ENCODE data around the gene G6PC3. TPM values are rescaled to one million over a fixed set of nuclear protein-coding genes. Genes with fewer than 3 reads are reported as not detected.
"Not testable (repeated sequence)": the region's sequence is repeated elsewhere in the genome, so short reads cannot be mapped to it uniquely, and the experiment has no call there.

G6PC3 gene
- total RNA-seq, 4 donors from 2014 or later, result 24.9 to 68.7 (median 36.2) TPM

DNA sequence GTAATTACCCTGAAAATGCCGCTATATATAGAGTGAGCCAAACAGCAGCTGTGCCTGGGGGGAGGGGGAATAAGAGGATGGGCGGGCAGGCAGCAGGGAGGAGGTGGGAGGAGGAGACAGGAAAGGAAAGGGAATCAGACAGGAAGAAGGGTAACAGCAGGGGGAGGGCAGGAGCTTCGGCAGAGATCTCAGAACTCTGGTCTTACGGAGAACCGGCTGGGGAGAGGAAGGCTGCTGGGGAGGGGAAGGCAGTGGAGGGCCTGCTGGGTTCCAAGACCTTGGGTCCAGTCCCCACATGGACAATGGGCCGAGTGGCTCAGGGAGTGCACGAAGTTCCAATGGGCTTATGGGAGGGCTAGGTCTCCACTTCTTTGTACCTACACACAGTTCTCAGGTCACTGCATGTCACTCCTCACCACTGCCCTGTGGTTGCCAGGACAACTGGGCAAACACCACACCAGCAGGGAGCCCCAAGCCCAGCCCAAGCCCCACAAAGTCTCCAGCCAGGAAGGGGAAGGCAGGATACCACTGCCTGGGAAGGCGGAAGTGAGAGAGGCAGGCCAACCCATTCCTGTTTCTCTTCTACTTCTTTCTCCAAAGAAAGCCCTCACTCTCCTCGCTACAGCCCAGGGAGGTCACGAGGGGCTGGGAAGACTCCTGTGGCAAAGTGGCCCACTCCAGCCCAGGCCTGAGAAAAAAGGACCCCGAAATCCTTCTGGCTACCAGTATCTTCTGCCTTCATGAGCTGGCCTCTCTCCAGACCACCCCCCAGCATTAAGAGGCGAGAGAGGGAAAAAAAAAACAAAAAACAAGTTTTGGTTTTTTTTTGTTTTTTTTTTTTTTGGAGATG lies 25.3 kb downstream of the G6PC3 start:
- Histone ChIP-seq H3K27ac (peak overlapping the region; percentile 61 to 85 (median 81)), H3K4me3 (peak overlapping the region in 3 of 4 donors; percentile 7 to 45 (median 17)), H3K9me3 (no peaks in the 10 kb centered on the region), H3K27me3 (no peaks in the 10 kb centered on the region), H3K36me3 (peaks cover 4 to 31% (median 16%) of the 10 kb centered on the region in 3 donors), H3K4me1 (peaks cover 0 to 56% (median 23%) of the 10 kb centered on the region in 4 donors)
- peak in 1 of 2 donors; percentile 51 for DNase-seq (ENCODE audit: low spot score in 2 of 2)
- no peak for TF ChIP-seq EP300 (IDR thresholded peaks at IDR 0.05)
- TF ChIP-seq, protein P1, sequence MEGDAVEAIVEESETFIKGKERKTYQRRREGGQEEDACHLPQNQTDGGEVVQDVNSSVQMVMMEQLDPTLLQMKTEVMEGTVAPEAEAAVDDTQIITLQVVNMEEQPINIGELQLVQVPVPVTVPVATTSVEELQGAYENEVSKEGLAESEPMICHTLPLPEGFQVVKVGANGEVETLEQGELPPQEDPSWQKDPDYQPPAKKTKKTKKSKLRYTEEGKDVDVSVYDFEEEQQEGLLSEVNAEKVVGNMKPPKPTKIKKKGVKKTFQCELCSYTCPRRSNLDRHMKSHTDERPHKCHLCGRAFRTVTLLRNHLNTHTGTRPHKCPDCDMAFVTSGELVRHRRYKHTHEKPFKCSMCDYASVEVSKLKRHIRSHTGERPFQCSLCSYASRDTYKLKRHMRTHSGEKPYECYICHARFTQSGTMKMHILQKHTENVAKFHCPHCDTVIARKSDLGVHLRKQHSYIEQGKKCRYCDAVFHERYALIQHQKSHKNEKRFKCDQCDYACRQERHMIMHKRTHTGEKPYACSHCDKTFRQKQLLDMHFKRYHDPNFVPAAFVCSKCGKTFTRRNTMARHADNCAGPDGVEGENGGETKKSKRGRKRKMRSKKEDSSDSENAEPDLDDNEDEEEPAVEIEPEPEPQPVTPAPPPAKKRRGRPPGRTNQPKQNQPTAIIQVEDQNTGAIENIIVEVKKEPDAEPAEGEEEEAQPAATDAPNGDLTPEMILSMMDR (IDR thresholded peaks at IDR 0.05), result peak in 1 of 5 experiments; percentile 26
- peak in 1 of 2 donors; percentile 19 for TF ChIP-seq POLR2A (IDR thresholded peaks at IDR 0.05)
- 7 to 16% methylated on average over 12 of the region's 12 CpGs for WGBS, 2 donors

DNA sequence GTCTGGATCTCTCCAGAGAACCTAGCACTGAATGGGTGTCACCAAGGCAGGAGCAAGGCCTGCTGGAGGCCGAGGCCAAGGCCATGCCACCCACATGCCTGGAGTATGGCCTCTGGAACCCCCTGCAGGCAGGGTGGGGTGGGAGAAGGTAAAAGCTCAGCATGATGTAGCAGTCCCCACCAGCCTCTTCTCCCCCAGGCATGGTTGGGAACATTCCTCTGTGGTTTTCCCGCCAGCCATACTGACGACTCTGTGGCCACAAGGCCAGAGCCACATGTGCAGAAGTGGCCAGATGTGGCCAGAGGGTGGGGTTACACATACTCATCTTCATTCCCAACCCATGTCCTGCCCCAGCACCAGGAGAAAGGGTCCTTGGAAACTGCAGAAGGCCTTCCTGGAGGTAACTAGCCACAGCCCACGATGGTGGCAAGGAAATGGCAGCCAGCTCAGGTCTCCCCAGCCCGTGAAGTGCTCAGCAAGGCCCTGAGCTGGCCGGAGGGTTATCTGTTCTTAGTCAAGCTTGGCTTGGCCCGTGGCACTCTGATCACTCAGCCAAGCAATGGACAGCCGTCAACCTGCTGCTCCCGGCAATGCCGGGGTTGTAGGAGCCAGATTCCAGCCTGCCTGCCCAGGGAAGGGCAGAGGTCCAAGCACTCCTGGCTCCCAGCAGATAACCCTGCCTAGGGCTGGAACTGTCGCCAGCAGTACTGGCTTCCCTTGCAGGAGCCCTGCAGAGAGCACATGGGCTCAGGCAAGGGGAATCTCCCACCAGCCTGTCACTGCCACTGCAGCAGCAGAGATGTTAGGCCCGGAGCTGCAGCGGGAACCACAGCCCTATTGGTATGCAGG lies 26.8 kb downstream of the G6PC3 start:
- H3K27ac ChIP-seq, result peak overlapping the region in 3 of 4 donors; percentile 61 to 85 (median 85)

DNA sequence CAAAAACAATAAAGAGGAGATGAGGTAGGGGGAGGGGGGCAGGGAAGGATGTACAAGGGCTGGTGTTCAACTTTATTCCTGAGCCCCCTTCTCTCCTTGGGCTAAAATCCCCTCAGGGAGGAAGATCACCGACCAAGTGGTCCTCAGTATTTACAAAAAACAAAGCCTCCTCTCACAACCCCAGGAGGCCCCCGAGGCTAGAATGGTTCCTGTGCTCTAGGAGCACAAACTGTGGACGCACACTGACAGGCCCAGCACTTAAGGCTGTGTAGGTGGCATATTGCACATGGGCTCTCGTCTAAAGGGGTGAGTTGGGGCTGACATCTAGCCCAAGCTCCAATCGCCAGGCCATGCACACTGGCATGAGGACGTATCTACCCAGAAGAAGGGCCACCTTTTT lies 31.3 kb downstream of the G6PC3 start:
- H3K27me3 ChIP-seq; H3K9me3 ChIP-seq; H3K36me3 ChIP-seq; H3K4me3 ChIP-seq; H3K27ac ChIP-seq; DNase-seq (ENCODE audit: low spot score in 2 of 2): not testable (repeated sequence)
- H3K4me1 ChIP-seq, result peaks cover 0 to 84% (median 21%) of the 10 kb centered on the region in 4 donors
- 52 to 77% methylated on average over 5 to 6 of the region's 6 CpGs for WGBS, 2 donors

More for the DNA sequence above, 26.8 kb downstream of the G6PC3 start:
- H3K36me3 ChIP-seq, result peaks cover 0 to 16% (median 3%) of the 10 kb centered on the region in 3 donors
- no peak overlapping the region for H3K4me3 ChIP-seq
- WGBS, 2 donors, result 65 to 86% methylated on average over 7 to 12 of the region's 13 CpGs
- no peaks in the 10 kb centered on the region for H3K27me3 ChIP-seq
- H3K9me3 ChIP-seq, result no peaks in the 10 kb centered on the region
- TF ChIP-seq, protein P1 (IDR thresholded peaks at IDR 0.05), result no peak
- no peak for TF ChIP-seq POLR2A (IDR thresholded peaks at IDR 0.05)
- no peak for TF ChIP-seq EP300 (IDR thresholded peaks at IDR 0.05)
- peaks cover 0 to 66% (median 23%) of the 10 kb centered on the region in 4 donors for H3K4me1 ChIP-seq
- DNase-seq (ENCODE audit: low spot score in 2 of 2), result no peak

DNA sequence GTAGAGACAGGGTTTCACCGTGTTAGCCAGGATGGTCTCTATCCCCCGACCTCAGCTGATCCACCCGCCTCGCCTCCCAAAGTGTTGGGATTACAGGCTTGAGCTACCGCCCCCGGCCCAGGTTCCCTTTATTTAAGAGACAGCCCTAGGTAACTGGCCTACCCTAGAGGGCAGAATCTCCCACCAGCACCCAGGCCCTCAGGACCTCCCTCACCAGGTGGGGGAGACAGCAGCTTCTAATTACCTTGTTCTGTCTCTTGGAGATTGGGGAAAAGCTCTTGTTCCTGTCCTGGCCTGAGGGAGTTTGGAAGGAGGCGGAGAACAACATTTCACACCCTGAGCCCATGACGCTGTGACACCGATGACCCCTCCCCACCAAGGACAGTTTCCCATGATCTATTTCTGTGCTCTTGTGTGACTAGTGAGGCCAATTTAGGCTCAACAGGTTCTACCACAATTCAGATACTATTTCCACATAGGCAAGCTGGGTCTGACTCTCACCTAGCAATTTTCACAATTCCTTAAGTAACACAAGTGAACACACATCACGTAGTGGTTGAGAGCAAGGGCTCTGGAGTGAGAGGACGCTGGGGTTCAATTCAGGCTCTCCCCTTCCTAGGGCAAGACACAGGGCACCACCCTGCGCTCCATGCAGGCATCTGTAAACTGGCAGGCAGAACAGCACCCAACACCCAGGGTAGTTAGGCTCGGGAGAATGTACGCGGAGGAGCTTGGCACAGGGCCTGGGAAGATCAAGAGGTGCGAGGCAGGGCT lies 32.5 kb downstream of the G6PC3 start:
- 78% methylated on average over 16 of the region's 16 CpGs for WGBS, 2 donors
- Histone ChIP-seq H3K4me3 (no peak overlapping the region), H3K27ac (peak overlapping the region in 2 of 4 donors; percentile 55 to 74), H3K27me3 (no peaks in the 10 kb centered on the region), H3K9me3 (no peaks in the 10 kb centered on the region), H3K36me3 (peaks cover 0 to 8% (median 0%) of the 10 kb centered on the region in 3 donors), H3K4me1 (peaks cover 0 to 84% (median 13%) of the 10 kb centered on the region in 4 donors)
- TF ChIP-seq EP300 (IDR thresholded peaks at IDR 0.05) (no peak), POLR2A (IDR thresholded peaks at IDR 0.05) (no peak)
- TF ChIP-seq, protein P1 (IDR thresholded peaks at IDR 0.05), result no peak
- DNase-seq (ENCODE audit: low spot score in 2 of 2), result no peak

DNA sequence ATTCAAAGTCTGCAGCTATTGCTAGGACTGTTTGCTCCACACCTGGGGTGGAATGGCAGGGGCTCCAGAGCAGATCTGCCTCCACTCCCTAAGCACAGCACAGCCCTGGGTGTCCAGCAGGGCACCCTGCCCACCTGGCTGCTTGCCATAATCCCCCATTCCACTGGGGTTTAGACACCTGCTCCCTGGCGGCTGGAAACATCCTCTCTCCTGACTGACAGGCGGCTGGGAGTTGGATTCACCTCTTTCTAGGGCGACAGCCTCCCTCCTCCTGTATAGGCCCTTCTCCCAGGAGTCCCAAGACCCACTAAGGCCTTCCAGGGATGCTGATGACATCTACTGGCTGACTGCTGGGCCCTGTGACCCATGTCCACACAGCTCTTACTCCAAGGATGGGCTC lies 34.9 kb downstream of the G6PC3 start:
- peak overlapping the region in 2 of 4 donors; percentile 50 to 74 for H3K27ac ChIP-seq
- no peaks in the 10 kb centered on the region for H3K27me3 ChIP-seq
- TF ChIP-seq, protein P1 (IDR thresholded peaks at IDR 0.05), result no peak
- TF ChIP-seq EP300 (IDR thresholded peaks at IDR 0.05) (no peak), POLR2A (IDR thresholded peaks at IDR 0.05) (no peak)
- DNase-seq (ENCODE audit: low spot score in 2 of 2), result no peak
- WGBS, 2 donors, result 51 to 90% methylated on average over 3 of the region's 3 CpGs
- H3K4me3 ChIP-seq, result no peak overlapping the region
- H3K9me3 ChIP-seq, result no peaks in the 10 kb centered on the region
- H3K36me3 ChIP-seq, result peaks cover 0 to 8% (median 0%) of the 10 kb centered on the region in 3 donors
- H3K4me1 ChIP-seq, result peaks cover 3 to 88% (median 35%) of the 10 kb centered on the region in 4 donors

Measured in tibial nerve (tissue), 4 donors.